ENCODE data around the gene KDM4C. TPM values are rescaled to one million over a fixed set of nuclear protein-coding genes. Genes with fewer than 3 reads are reported as not detected.

The KDM4C gene
- total RNA-seq, 2 donors from 2014 or later, result 12.8 to 31.5 TPM

DNA sequence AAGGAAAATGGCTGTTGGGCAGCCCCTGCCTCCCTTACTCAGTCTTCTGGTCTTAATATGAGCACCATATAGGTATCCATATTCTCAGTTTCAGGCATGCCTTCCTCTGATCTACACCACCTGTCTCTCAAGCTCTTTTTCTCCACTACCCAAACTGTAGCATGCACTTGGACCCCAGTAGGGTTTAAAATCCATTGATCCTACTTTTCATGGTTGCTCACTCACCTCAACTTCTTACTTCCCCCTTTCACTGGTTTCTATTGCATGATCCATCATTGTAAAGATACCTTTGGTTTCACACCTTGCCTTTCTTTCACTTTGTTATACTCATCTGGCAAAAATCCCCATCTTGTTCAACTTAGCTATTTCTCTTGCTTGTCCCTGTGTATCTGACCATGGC, 159.4 kb downstream of the KDM4C start:
- Histone ChIP-seq H3K4me3 (ENCODE audit: low read length) (no peak overlapping the region), H3K27me3 (ENCODE audit: control insufficient read depth, insufficient read depth, low read length, poor library complexity, severe bottlenecking) (no peaks in the 10 kb centered on the region), H3K9me3 (ENCODE audit: control insufficient read depth, low read length) (peaks cover 4% of the 10 kb centered on the region), H3K4me1 (ENCODE audit: control insufficient read depth, insufficient read depth, low read length) (no peaks in the 10 kb centered on the region), H3K36me3 (ENCODE audit: control insufficient read depth, insufficient read depth, low read length) (peaks cover 4% of the 10 kb centered on the region), H3K27ac (ENCODE audit: low read depth, low read length) (no peak overlapping the region), H3K9ac (ENCODE audit: extremely low read depth, low read length, poor library complexity, severe bottlenecking) (no peak overlapping the region)
- H3K4me1 Mint-ChIP-seq, result peaks cover under 1% of the 10 kb centered on the region
- no peak overlapping the region for H3K4me3 Mint-ChIP-seq
- no peak overlapping the region for H3K27ac Mint-ChIP-seq
- H3K27me3 Mint-ChIP-seq (ENCODE audit: insufficient read depth), result no peaks in the 10 kb centered on the region
- DNase-seq, result no peak
- H3K36me3 Mint-ChIP-seq (ENCODE audit: low read depth), result peaks cover 25% of the 10 kb centered on the region
- H3K9me3 Mint-ChIP-seq, result peaks cover 9% of the 10 kb centered on the region
- TF ChIP-seq CTCF (conservative IDR thresholded peaks at IDR 0.05), result no peak

DNA sequence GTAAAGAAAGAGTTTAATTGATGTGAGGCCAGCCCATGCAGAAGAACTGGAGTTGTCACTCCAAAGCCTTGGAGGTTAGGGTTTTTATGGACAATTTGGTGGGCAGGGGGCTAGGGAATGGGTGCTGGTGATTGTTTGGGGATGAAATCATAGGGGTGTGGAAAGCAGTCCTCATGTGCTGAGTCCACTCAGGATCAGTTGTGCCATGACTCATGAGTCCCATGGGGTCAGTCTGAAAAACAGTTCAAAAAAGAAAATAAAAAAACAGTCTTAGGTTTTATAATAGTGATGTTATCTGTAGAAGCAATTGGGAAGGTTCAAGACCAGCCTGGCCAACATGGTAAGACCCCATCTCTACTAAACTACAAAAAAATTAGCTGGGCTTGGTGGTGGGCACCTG, 162.3 kb downstream of the KDM4C start:
- no peak for TF ChIP-seq CTCF (conservative IDR thresholded peaks at IDR 0.05)
- Mint-ChIP-seq H3K4me3 (no peak overlapping the region), H3K4me1 (peaks cover 15% of the 10 kb centered on the region), H3K9me3 (peaks cover 9% of the 10 kb centered on the region), H3K27me3 (ENCODE audit: insufficient read depth) (no peaks in the 10 kb centered on the region), H3K27ac (no peak overlapping the region), H3K36me3 (ENCODE audit: low read depth) (peaks cover 25% of the 10 kb centered on the region)
- peaks cover 4% of the 10 kb centered on the region for H3K9me3 ChIP-seq (ENCODE audit: control insufficient read depth, low read length)
- no peak overlapping the region for H3K27ac ChIP-seq (ENCODE audit: low read depth, low read length)
- no peaks in the 10 kb centered on the region for H3K27me3 ChIP-seq (ENCODE audit: control insufficient read depth, insufficient read depth, low read length, poor library complexity, severe bottlenecking)
- H3K9ac ChIP-seq (ENCODE audit: extremely low read depth, low read length, poor library complexity, severe bottlenecking), result no peak overlapping the region
- no peak overlapping the region for H3K4me3 ChIP-seq (ENCODE audit: low read length)
- no peak for DNase-seq
- H3K36me3 ChIP-seq (ENCODE audit: control insufficient read depth, insufficient read depth, low read length), result peaks cover 4% of the 10 kb centered on the region
- no peaks in the 10 kb centered on the region for H3K4me1 ChIP-seq (ENCODE audit: control insufficient read depth, insufficient read depth, low read length)

GRCh38 chr9:6921315-6921714, 163.5 kb downstream of the KDM4C start:
- WGBS, 2 experiments (ENCODE audit: insufficient coverage in 1 of 2, insufficient read length in 1 of 2), result 88 to 92% methylated on average over 5 of the region's 5 CpGs
- Histone ChIP-seq H3K27me3 (ENCODE audit: control insufficient read depth, insufficient read depth, low read length, poor library complexity, severe bottlenecking) (no peaks in the 10 kb centered on the region), H3K9ac (ENCODE audit: extremely low read depth, low read length, poor library complexity, severe bottlenecking) (no peak overlapping the region)

More at GRCh38 chr9:6921315-6921714, 163.5 kb downstream of the KDM4C start:
- Histone ChIP-seq H3K4me1 (ENCODE audit: control insufficient read depth, insufficient read depth, low read length) (peaks cover 3% of the 10 kb centered on the region), H3K36me3 (ENCODE audit: control insufficient read depth, insufficient read depth, low read length) (peaks cover 4% of the 10 kb centered on the region), H3K4me3 (ENCODE audit: low read length) (no peak overlapping the region), H3K27ac (ENCODE audit: low read depth, low read length) (no peak overlapping the region), H3K9me3 (ENCODE audit: control insufficient read depth, low read length) (peaks cover 4% of the 10 kb centered on the region)
- Mint-ChIP-seq H3K36me3 (ENCODE audit: low read depth) (peaks cover 25% of the 10 kb centered on the region), H3K4me1 (peaks cover 27% of the 10 kb centered on the region), H3K9me3 (peaks cover 9% of the 10 kb centered on the region), H3K27me3 (ENCODE audit: insufficient read depth) (no peaks in the 10 kb centered on the region), H3K27ac (no peak overlapping the region), H3K4me3 (no peak overlapping the region)
- no peak for TF ChIP-seq CTCF (conservative IDR thresholded peaks at IDR 0.05)
- no peak for DNase-seq

Data from endodermal cell (in vitro differentiated cells).